Endodermal cell (in vitro differentiated cells): ENCODE data around the gene PLEKHG4. TPM values are rescaled to one million over a fixed set of nuclear protein-coding genes. Genes with fewer than 3 reads are reported as not detected.

Experiments used
- DNase-seq: peaks from one replicate; pipeline ENCODE4 v3.0.0-alpha.2; 2017
- H3K27ac ChIP-seq: 2 replicates; pipeline ENCODE4 v1.5.1; 2013; ENCODE audit warnings: mild to moderate bottlenecking, low read depth, low read length, moderate library complexity
- H3K27me3 ChIP-seq: 2 replicates; pipeline ENCODE4 v1.6.1; 2013; ENCODE audit warnings: mild to moderate bottlenecking, low read length, moderate library complexity; ENCODE audit not compliant: insufficient read depth, control insufficient read depth, poor library complexity, severe bottlenecking
- H3K36me3 ChIP-seq: 2 replicates; pipeline ENCODE4 v1.7.0; 2013; ENCODE audit warnings: mild to moderate bottlenecking, low read length, moderate library complexity; ENCODE audit not compliant: control insufficient read depth, insufficient read depth
- H3K4me1 ChIP-seq: one replicate; pipeline ENCODE4 v1.7.0; 2013; ENCODE audit warnings: low read length; ENCODE audit not compliant: control insufficient read depth, insufficient read depth
- H3K4me3 ChIP-seq: 2 replicates; pipeline ENCODE4 v1.5.1; 2013; ENCODE audit warnings: mild to moderate bottlenecking, low read length, moderate library complexity
- H3K9ac ChIP-seq: 2 replicates; pipeline ENCODE4 v1.6.1; 2013; ENCODE audit warnings: mild to moderate bottlenecking, low read length, moderate library complexity; ENCODE audit not compliant: poor library complexity, severe bottlenecking; ENCODE audit errors: extremely low read depth
- H3K9me3 ChIP-seq: 2 replicates; pipeline ENCODE4 v1.6.1; 2013; ENCODE audit warnings: mild to moderate bottlenecking, low read length, moderate library complexity; ENCODE audit not compliant: control insufficient read depth
- H3K27ac Mint-ChIP-seq: 2 replicates; pipeline ENCODE4 v1.8.0; 2020; ENCODE audit warnings: mixed read lengths
- H3K27me3 Mint-ChIP-seq: 2 replicates; pipeline ENCODE4 v1.8.0; 2021; ENCODE audit warnings: mild to moderate bottlenecking, mixed read lengths; ENCODE audit not compliant: insufficient read depth
- H3K36me3 Mint-ChIP-seq: 2 replicates; pipeline ENCODE4 v1.8.0; 2020; ENCODE audit warnings: low read depth, mixed read lengths
- H3K4me1 Mint-ChIP-seq: 2 replicates; pipeline ENCODE4 v1.8.0; 2020; ENCODE audit warnings: mixed read lengths
- H3K4me3 Mint-ChIP-seq: 2 replicates; pipeline ENCODE4 v1.8.0; 2020; ENCODE audit warnings: mild to moderate bottlenecking, moderate library complexity, mixed read lengths
- H3K9me3 Mint-ChIP-seq: 2 replicates; pipeline ENCODE4 v1.8.0; 2020; ENCODE audit warnings: mild to moderate bottlenecking, mixed read lengths
- WGBS, 2 experiments: methylation state at CpG; one replicate each; pipeline versions ENCODE4 v1.1.5 to v1.1.7; 2013; ENCODE audit warnings: missing lambda C conversion rate in 2 of 2, mixed read lengths in 1 of 2; ENCODE audit not compliant: insufficient coverage in 1 of 2, insufficient read length in 1 of 2; 5-methylcytosine and 5-hydroxymethylcytosine counted together
- total RNA-seq, 2 donors: library from RNA; stranded (reverse); fragmentation: NEBNext Ultra II Directional in 1 of 2; extraction: Animal tissue kit (Norgen Biotek cat#: 25700) in 1 of 2; gene quantifications; 2 replicates in 1 of 2; 3 replicates in 1 of 2; pipeline ENCODE4 v1.2.1, GENCODE V29; 2021
- TF ChIP-seq, protein P1 (sequence below): fragments of 200-600 bp; sonication (generic); conservative IDR thresholded peaks from 2 replicates; pipeline ENCODE4 v1.5.0; 2021; ENCODE audit warnings: antibody characterized with exemption, mild to moderate bottlenecking

Gene PLEKHG4
- total RNA-seq, 2 donors from 2014 or later = 10.5 to 12.4 TPM

DNA sequence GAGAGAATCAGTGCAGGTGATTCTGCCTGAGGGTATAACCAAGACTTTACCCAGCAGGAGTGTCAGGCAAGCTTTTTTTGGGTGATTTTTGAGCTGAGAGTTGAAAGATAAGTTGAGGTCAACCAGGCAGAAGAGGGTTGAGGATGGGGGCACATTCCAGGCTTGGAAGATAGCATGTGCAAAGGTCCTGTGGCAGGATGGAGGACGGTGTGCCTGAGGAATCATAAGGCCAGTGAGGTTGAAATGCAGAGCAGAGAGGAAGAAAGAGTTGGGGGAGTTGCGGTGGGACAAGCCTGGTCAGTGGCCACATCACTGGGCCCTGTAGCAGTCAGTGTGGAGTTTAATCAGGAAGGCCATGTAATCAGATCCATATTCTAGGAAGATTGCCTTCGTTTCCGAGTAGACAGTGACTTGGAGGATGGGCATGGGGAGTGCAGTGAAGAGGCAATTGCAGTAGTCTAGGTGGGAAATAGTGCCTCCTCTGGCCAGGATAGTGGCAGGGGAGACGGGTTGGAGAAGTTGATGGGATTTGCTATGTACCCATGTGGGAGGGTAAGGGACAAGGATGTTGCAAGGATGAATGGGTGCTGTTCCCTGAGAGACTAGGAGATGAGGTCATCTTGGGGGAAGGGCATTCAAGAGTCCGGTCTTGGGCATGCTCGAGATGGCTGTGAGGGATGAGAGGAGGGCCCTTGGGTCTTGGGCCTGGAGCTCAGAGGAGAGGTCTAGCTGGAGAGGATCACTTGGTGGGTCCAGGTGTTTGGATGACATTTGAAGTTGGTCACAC lies 3.9 kb downstream of the PLEKHG4 start:
- Mint-ChIP-seq H3K36me3 (no peaks in the 10 kb centered on the region), H3K4me1 (peaks cover 4% of the 10 kb centered on the region), H3K9me3 (no peaks in the 10 kb centered on the region), H3K27ac (no peak overlapping the region), H3K4me3 (no peak overlapping the region), H3K27me3 (no peaks in the 10 kb centered on the region)
- Histone ChIP-seq H3K9ac (no peak overlapping the region), H3K27me3 (no peaks in the 10 kb centered on the region), H3K9me3 (no peaks in the 10 kb centered on the region), H3K27ac (no peak overlapping the region), H3K4me3 (no peak overlapping the region), H3K36me3 (no peaks in the 10 kb centered on the region), H3K4me1 (no peaks in the 10 kb centered on the region)
- DNase-seq = no peak
- TF ChIP-seq, protein P1, sequence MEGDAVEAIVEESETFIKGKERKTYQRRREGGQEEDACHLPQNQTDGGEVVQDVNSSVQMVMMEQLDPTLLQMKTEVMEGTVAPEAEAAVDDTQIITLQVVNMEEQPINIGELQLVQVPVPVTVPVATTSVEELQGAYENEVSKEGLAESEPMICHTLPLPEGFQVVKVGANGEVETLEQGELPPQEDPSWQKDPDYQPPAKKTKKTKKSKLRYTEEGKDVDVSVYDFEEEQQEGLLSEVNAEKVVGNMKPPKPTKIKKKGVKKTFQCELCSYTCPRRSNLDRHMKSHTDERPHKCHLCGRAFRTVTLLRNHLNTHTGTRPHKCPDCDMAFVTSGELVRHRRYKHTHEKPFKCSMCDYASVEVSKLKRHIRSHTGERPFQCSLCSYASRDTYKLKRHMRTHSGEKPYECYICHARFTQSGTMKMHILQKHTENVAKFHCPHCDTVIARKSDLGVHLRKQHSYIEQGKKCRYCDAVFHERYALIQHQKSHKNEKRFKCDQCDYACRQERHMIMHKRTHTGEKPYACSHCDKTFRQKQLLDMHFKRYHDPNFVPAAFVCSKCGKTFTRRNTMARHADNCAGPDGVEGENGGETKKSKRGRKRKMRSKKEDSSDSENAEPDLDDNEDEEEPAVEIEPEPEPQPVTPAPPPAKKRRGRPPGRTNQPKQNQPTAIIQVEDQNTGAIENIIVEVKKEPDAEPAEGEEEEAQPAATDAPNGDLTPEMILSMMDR = peak; percentile 46
- WGBS, 2 experiments = 92% methylated on average over 6 to 7 of the region's 7 CpGs

DNA sequence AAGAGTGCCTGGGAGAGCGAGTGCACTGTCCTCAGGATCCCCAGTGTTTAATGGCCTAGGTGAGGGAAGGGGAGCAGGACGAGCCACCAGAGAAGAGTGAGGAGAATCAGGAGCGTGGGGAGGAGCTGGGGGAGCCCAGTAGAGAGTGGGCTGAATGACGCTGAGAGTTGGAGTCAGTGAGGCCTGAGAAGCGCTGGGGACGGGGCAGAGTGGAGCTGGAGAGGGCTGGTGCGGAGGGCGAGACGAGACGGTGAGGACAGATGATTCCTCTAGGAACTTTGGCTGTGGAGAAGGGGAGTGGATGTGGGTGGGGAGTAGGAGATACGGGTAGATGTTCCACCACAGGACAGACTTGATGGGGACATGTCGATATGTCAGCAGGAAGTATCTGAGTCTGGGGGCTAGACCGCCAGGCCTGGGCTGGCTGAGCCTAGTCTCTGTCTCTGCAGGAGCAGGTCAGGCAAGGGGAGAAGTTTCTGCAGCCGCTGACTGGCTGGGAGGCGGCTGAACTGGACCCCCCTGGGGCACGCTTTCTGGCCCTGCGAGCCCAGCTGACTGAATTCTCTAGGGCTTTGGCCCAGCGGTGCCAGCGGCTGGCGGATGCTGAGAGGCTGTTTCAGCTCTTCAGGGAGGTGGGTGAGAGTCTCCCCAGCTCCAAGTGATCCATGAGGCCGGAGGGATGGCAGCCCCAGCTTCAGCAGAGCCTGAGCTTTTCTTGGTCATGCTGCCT lies 4.7 kb downstream of the PLEKHG4 start:
- no peak for DNase-seq
- no peak overlapping the region for H3K27ac ChIP-seq
- H3K4me1 ChIP-seq = no peaks in the 10 kb centered on the region
- 92 to 97% methylated on average over 20 to 21 of the region's 21 CpGs for WGBS, 2 experiments
- H3K9me3 ChIP-seq = no peaks in the 10 kb centered on the region
- H3K4me3 ChIP-seq = no peak overlapping the region
- H3K9ac ChIP-seq = no peak overlapping the region
- Mint-ChIP-seq H3K4me1 (peaks cover 2% of the 10 kb centered on the region), H3K4me3 (no peak overlapping the region), H3K27me3 (no peaks in the 10 kb centered on the region), H3K27ac (no peak overlapping the region), H3K9me3 (no peaks in the 10 kb centered on the region), H3K36me3 (no peaks in the 10 kb centered on the region)
- no peaks in the 10 kb centered on the region for H3K36me3 ChIP-seq
- TF ChIP-seq, protein P1 = no peak
- no peaks in the 10 kb centered on the region for H3K27me3 ChIP-seq

DNA sequence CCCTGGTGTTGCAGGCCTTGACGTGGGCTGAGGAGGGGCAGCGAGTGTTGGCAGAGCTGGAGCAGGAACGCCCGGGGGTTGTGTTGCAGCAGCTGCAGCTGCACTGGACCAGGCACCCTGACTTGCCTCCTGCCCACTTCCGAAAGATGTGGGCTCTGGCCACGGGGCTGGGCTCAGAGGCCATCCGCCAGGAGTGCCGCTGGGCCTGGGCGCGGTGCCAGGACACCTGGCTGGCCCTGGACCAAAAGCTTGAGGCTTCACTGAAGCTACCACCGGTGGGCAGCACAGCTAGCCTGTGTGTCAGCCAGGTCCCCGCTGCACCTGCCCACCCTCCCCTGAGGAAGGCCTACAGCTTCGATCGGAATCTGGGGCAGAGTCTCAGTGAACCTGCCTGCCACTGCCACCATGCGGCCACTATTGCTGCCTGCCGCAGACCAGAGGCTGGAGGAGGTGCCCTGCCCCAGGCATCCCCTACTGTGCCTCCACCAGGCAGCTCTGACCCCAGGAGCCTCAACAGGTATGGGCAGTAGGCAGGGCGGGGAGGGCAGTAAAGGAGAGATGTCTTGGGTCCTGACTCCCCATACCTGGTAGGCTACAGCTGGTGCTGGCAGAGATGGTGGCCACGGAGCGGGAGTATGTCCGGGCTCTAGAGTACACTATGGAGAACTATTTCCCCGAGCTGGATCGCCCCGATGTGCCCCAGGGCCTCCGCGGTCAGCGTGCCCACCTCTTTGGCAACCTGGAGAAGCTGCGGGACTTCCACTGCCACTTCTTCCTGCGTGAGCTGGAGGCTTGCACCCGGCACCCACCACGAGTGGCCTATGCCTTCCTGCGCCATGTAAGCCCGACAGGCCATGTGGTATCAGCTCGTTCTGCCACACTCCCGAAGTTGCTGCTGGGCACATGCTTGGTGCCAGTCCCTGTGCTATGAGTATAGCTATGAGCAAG lies 5.6 kb downstream of the PLEKHG4 start:
- DNase-seq = peak; percentile 94
- Mint-ChIP-seq H3K36me3 (no peaks in the 10 kb centered on the region), H3K4me1 (peaks cover 2% of the 10 kb centered on the region), H3K27me3 (no peaks in the 10 kb centered on the region), H3K9me3 (no peaks in the 10 kb centered on the region), H3K4me3 (no peak overlapping the region), H3K27ac (no peak overlapping the region)
- H3K4me1 ChIP-seq = no peaks in the 10 kb centered on the region
- H3K9me3 ChIP-seq = no peaks in the 10 kb centered on the region
- no peaks in the 10 kb centered on the region for H3K36me3 ChIP-seq
- H3K4me3 ChIP-seq = no peak overlapping the region
- H3K27me3 ChIP-seq = no peaks in the 10 kb centered on the region
- TF ChIP-seq, protein P1 = peak; percentile 82
- H3K9ac ChIP-seq = no peak overlapping the region
- no peak overlapping the region for H3K27ac ChIP-seq
- 78% methylated on average over 23 to 34 of the region's 34 CpGs for WGBS, 2 experiments
